ENCODE results near the gene CLDND2. TPM values are rescaled to one million over a fixed set of nuclear protein-coding genes. Genes with fewer than 3 reads are reported as not detected.

CLDND2 gene
- total and polyA plus RNA-seq, 2 experiments from 2014 or later = 7.7 TPM; not detected in 1

DNA sequence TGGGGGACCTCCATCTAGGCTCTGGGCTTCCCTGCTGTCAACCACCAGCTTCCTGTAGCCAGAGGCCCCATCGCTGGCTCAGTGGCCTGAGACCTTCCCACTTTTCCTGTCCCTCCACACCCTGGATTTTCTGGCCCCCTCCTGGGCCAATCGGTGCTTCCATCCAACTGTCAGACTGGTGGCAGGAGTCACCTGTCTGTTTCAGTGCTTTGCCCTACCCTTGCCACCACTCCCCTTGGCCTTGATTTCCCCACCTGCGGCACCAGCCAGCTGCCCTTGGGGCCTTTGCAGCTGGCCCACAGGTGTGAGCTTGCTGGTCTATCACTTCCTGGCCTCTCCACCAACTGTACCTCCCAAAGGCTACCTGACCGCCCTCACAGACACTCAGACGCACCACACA lies 39.4 kb downstream of the CLDND2 start:
- Histone ChIP-seq H3K36me3 (ENCODE audit: insufficient read depth) (0 out of 2 replicates have a peak, but pooled peaks cover 6% of the 10 kb centered on the region), H3K4me1 (ENCODE audit: insufficient read depth) (peaks cover 10% of the 10 kb centered on the region; the same call in 1 of the 2 replicates), H3K9me2 (ENCODE audit: insufficient read depth) (0 out of 2 replicates have a peak, but pooled peaks cover 3% of the 10 kb centered on the region), H3K4me3 (no peak overlapping the region), H2AFZ (no peak overlapping the region), H3K79me2 (replicated peaks; ENCODE audit: insufficient read depth) (no peaks in the 10 kb centered on the region), H3K4me2 (no peak overlapping the region), H3F3A (replicated peaks; ENCODE audit: low read depth) (no peaks in the 10 kb centered on the region), H4K20me1 (replicated peaks; ENCODE audit: insufficient read depth) (0 out of 2 replicates have a peak, but pooled peaks cover 2% of the 10 kb centered on the region), H3K27me3 (ENCODE audit: insufficient read depth) (peaks cover 17% of the 10 kb centered on the region), H3K27ac (ENCODE audit: low read depth) (no peak overlapping the region)
- Mint-ChIP-seq H3K4me3 (no peak overlapping the region), H3K36me3 (ENCODE audit: low read depth) (peaks cover 43% of the 10 kb centered on the region), H3K27me3 (ENCODE audit: insufficient read depth, low read depth, poor library complexity) (peaks cover 20% of the 10 kb centered on the region), H3K27ac (no peak overlapping the region), H3K4me1 (peaks cover 18% of the 10 kb centered on the region), H3K9me3 (no peaks in the 10 kb centered on the region; the same call in 1 of the 3 replicates)
- DNase-seq (ENCODE audit: low spot score) (no peak), ATAC-seq (no peak)
- TF ChIP-seq, protein P1, sequence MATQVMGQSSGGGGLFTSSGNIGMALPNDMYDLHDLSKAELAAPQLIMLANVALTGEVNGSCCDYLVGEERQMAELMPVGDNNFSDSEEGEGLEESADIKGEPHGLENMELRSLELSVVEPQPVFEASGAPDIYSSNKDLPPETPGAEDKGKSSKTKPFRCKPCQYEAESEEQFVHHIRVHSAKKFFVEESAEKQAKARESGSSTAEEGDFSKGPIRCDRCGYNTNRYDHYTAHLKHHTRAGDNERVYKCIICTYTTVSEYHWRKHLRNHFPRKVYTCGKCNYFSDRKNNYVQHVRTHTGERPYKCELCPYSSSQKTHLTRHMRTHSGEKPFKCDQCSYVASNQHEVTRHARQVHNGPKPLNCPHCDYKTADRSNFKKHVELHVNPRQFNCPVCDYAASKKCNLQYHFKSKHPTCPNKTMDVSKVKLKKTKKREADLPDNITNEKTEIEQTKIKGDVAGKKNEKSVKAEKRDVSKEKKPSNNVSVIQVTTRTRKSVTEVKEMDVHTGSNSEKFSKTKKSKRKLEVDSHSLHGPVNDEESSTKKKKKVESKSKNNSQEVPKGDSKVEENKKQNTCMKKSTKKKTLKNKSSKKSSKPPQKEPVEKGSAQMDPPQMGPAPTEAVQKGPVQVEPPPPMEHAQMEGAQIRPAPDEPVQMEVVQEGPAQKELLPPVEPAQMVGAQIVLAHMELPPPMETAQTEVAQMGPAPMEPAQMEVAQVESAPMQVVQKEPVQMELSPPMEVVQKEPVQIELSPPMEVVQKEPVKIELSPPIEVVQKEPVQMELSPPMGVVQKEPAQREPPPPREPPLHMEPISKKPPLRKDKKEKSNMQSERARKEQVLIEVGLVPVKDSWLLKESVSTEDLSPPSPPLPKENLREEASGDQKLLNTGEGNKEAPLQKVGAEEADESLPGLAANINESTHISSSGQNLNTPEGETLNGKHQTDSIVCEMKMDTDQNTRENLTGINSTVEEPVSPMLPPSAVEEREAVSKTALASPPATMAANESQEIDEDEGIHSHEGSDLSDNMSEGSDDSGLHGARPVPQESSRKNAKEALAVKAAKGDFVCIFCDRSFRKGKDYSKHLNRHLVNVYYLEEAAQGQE (IDR thresholded peaks at IDR 0.05; ENCODE audit: unreplicated experiment) = no peak
- no peak for TF ChIP-seq EZH2 (IDR thresholded peaks at IDR 0.05; ENCODE audit: low read depth, unreplicated experiment)
- TF ChIP-seq ZNF114 (CRISPR knock-in tag; IDR thresholded peaks at IDR 0.05) = no peak
- no peak for TF ChIP-seq ZNF331 (CRISPR knock-in tag; IDR thresholded peaks at IDR 0.05; ENCODE audit: low read depth)
- TF ChIP-seq, protein P2, sequence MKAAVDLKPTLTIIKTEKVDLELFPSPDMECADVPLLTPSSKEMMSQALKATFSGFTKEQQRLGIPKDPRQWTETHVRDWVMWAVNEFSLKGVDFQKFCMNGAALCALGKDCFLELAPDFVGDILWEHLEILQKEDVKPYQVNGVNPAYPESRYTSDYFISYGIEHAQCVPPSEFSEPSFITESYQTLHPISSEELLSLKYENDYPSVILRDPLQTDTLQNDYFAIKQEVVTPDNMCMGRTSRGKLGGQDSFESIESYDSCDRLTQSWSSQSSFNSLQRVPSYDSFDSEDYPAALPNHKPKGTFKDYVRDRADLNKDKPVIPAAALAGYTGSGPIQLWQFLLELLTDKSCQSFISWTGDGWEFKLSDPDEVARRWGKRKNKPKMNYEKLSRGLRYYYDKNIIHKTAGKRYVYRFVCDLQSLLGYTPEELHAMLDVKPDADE (IDR thresholded peaks at IDR 0.05) = no peak
- no peak for TF ChIP-seq POLR2AphosphoS5 (IDR thresholded peaks at IDR 0.05; ENCODE audit: low read depth)
- no peak for TF ChIP-seq NANOG (IDR thresholded peaks at IDR 0.05; ENCODE audit: borderline replicate concordance)
- TF ChIP-seq, protein P3, sequence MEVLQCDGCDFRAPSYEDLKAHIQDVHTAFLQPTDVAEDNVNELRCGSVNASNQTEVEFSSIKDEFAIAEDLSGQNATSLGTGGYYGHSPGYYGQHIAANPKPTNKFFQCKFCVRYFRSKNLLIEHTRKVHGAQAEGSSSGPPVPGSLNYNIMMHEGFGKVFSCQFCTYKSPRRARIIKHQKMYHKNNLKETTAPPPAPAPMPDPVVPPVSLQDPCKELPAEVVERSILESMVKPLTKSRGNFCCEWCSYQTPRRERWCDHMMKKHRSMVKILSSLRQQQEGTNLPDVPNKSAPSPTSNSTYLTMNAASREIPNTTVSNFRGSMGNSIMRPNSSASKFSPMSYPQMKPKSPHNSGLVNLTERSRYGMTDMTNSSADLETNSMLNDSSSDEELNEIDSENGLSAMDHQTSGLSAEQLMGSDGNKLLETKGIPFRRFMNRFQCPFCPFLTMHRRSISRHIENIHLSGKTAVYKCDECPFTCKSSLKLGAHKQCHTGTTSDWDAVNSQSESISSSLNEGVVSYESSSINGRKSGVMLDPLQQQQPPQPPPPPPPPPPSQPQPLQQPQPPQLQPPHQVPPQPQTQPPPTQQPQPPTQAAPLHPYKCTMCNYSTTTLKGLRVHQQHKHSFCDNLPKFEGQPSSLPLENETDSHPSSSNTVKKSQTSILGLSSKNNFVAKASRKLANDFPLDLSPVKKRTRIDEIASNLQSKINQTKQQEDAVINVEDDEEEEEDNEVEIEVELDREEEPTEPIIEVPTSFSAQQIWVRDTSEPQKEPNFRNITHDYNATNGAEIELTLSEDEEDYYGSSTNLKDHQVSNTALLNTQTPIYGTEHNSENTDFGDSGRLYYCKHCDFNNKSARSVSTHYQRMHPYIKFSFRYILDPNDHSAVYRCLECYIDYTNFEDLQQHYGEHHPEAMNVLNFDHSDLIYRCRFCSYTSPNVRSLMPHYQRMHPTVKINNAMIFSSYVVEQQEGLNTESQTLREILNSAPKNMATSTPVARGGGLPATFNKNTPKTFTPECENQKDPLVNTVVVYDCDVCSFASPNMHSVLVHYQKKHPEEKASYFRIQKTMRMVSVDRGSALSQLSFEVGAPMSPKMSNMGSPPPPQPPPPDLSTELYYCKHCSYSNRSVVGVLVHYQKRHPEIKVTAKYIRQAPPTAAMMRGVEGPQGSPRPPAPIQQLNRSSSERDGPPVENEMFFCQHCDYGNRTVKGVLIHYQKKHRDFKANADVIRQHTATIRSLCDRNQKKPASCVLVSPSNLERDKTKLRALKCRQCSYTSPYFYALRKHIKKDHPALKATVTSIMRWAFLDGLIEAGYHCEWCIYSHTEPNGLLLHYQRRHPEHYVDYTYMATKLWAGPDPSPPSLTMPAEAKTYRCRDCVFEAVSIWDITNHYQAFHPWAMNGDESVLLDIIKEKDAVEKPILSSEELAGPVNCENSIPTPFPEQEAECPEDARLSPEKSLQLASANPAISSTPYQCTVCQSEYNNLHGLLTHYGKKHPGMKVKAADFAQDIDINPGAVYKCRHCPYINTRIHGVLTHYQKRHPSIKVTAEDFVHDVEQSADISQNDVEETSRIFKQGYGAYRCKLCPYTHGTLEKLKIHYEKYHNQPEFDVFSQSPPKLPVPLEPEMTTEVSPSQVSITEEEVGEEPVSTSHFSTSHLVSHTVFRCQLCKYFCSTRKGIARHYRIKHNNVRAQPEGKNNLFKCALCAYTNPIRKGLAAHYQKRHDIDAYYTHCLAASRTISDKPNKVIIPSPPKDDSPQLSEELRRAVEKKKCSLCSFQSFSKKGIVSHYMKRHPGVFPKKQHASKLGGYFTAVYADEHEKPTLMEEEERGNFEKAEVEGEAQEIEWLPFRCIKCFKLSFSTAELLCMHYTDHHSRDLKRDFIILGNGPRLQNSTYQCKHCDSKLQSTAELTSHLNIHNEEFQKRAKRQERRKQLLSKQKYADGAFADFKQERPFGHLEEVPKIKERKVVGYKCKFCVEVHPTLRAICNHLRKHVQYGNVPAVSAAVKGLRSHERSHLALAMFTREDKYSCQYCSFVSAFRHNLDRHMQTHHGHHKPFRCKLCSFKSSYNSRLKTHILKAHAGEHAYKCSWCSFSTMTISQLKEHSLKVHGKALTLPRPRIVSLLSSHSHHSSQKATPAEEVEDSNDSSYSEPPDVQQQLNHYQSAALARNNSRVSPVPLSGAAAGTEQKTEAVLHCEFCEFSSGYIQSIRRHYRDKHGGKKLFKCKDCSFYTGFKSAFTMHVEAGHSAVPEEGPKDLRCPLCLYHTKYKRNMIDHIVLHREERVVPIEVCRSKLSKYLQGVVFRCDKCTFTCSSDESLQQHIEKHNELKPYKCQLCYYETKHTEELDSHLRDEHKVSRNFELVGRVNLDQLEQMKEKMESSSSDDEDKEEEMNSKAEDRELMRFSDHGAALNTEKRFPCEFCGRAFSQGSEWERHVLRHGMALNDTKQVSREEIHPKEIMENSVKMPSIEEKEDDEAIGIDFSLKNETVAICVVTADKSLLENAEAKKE (CRISPR knock-in tag; IDR thresholded peaks at IDR 0.05) = no peak
- TF ChIP-seq EZH2phosphoT487 (IDR thresholded peaks at IDR 0.05; ENCODE audit: unreplicated experiment) = no peak
- TF ChIP-seq JUNB (IDR thresholded peaks at IDR 0.05; ENCODE audit: unreplicated experiment) = no peak

Data from GM23338 (cell line).